ENCODE data around the gene LRRC3C. TPM values are rescaled to one million over a fixed set of nuclear protein-coding genes. Genes with fewer than 3 reads are reported as not detected.

The LRRC3C gene
- total RNA-seq, 6 experiments from 2014 or later, result not detected

GRCh38 chr17:39954876-39955275 is 27.3 kb downstream of the LRRC3C start:
- Mint-ChIP-seq H3K4me3 (no peak overlapping the region), H3K9me3 (no peaks in the 10 kb centered on the region), H3K36me3 (ENCODE audit: low read depth) (no peaks in the 10 kb centered on the region), H3K27ac (no peak overlapping the region), H3K27me3 (ENCODE audit: insufficient read depth) (peaks cover 6% of the 10 kb centered on the region; the same call in 1 of the 2 replicates), H3K4me1 (ENCODE audit: low read depth) (peaks cover 20% of the 10 kb centered on the region)
- DNase-seq, result no peak
- TF ChIP-seq CTCF (IDR thresholded peaks at IDR 0.05), result 0 out of 2 replicates have a peak, but pooled peaks have one; percentile 16

- Mint-ChIP-seq H3K36me3 (ENCODE audit: low read depth) (no peaks in the 10 kb centered on the region), H3K27me3 (ENCODE audit: insufficient read depth) (peaks cover 8% of the 10 kb centered on the region), H3K4me3 (no peak overlapping the region), H3K9me3 (no peaks in the 10 kb centered on the region), H3K27ac (no peak overlapping the region), H3K4me1 (ENCODE audit: low read depth) (peaks cover 26% of the 10 kb centered on the region)
- no peak for DNase-seq
- TF ChIP-seq CTCF (IDR thresholded peaks at IDR 0.05), result no peak
Measured at GRCh38 chr17:39955726-39956225, 28.2 kb downstream of the LRRC3C start.

GRCh38 chr17:39960524-39961041 is 33.1 kb downstream of the LRRC3C start:
- DNase-seq, result no peak
- TF ChIP-seq CTCF (IDR thresholded peaks at IDR 0.05), result no peak
- H3K27me3 Mint-ChIP-seq (ENCODE audit: insufficient read depth), result peaks cover 13% of the 10 kb centered on the region
- no peaks in the 10 kb centered on the region for H3K9me3 Mint-ChIP-seq
- H3K36me3 Mint-ChIP-seq (ENCODE audit: low read depth), result no peaks in the 10 kb centered on the region
- no peak overlapping the region for H3K27ac Mint-ChIP-seq
- no peak overlapping the region; the same call in 1 of the 2 replicates for H3K4me3 Mint-ChIP-seq
- peaks cover 19% of the 10 kb centered on the region for H3K4me1 Mint-ChIP-seq (ENCODE audit: low read depth)

- no peak for DNase-seq
- Mint-ChIP-seq H3K4me1 (ENCODE audit: low read depth) (peaks cover 29% of the 10 kb centered on the region), H3K36me3 (ENCODE audit: low read depth) (no peaks in the 10 kb centered on the region), H3K27me3 (ENCODE audit: insufficient read depth) (peaks cover 19% of the 10 kb centered on the region), H3K9me3 (no peaks in the 10 kb centered on the region), H3K27ac (no peak within 1 kb of the TSS), H3K4me3 (no peak within 1 kb of the TSS)
- TF ChIP-seq CTCF (IDR thresholded peaks at IDR 0.05), result no peak
Measured at GRCh38 chr17:39962642-39963220, 35.2 kb downstream of the LRRC3C start, which contains the start of gene GSDMA. Gene GSDMA, plus strand, starts transcription at chr17:39963004. Its CDS starts 2,684 bp downstream, at chr17:39965688.

GRCh38 chr17:39963829-39964228 is 36.3 kb downstream of the LRRC3C start:
- H3K4me3 Mint-ChIP-seq, result no peak overlapping the region
- H3K4me1 Mint-ChIP-seq (ENCODE audit: low read depth), result peaks cover 26% of the 10 kb centered on the region
- DNase-seq, result no peak
- peaks cover 19% of the 10 kb centered on the region for H3K27me3 Mint-ChIP-seq (ENCODE audit: insufficient read depth)
- H3K27ac Mint-ChIP-seq, result no peak overlapping the region
- no peak for TF ChIP-seq CTCF (IDR thresholded peaks at IDR 0.05)
- H3K9me3 Mint-ChIP-seq, result no peaks in the 10 kb centered on the region
- no peaks in the 10 kb centered on the region for H3K36me3 Mint-ChIP-seq (ENCODE audit: low read depth)

All from HFFc6 (cell line).